K562 (cell line): Measurements from ENCODE around the gene HYAL4.
"Not testable (repeated sequence)": the region's sequence is repeated elsewhere in the genome, so short reads cannot be mapped to it uniquely, and the experiment has no call there.

ENCODE experiments used
- ATF7 ChIP-seq: fragments of 450-650 bp; IDR thresholded peaks from 2 replicates; pipeline ENCODE4 v1.7.1; 2014; ENCODE audit warnings: mild to moderate bottlenecking, moderate library complexity
- IRF1 ChIP-seq: sonication (generic); formaldehyde crosslinking; IDR thresholded peaks from 2 replicates; pipeline ENCODE4 v1.8.0; 2022; ENCODE audit warnings: missing genetic modification reagents, mild to moderate bottlenecking, borderline replicate concordance
- RAD21 ChIP-seq, 2 experiments: fragments of 250-450 bp in 1 of 2; fragments of 450-650 bp in 1 of 2; sonication (Bioruptor Pico) in 1 of 2; formaldehyde crosslinking in 1 of 2; IDR thresholded peaks in 1 of 2; conservative IDR thresholded peaks in 1 of 2; 2 replicates each; pipeline versions ENCODE4 v1.4.0 to v1.8.0; 2020 to 2022; ENCODE audit warnings: mild to moderate bottlenecking in 2 of 2, moderate library complexity in 1 of 2

- not testable (repeated sequence) for TF ChIP-seq IRF1 (CRISPR knock-in tag); RAD21 (CRISPR knock-in tag; conservative IDR thresholded peaks at IDR 0.05 in 1 of 2, IDR thresholded peaks at IDR 0.05 in 1 of 2); ATF7
Observed at GRCh38 chr7:123844142-123844541, 827 bp upstream of the HYAL4 start.
